HG03025 (cell line): ENCODE results near the gene VPS26C.
"Not testable (repeated sequence)": the region's sequence is repeated elsewhere in the genome, so short reads cannot be mapped to it uniquely, and the experiment has no call there.

Experiments
- ATAC-seq: cut with Tn5 transposase; IDR thresholded peaks from one replicate; pipeline ENCODE4 v1.9.1; 2021; ENCODE audit warnings: mild to moderate bottlenecking, moderate library complexity; ENCODE audit not compliant: unreplicated experiment, low FRiP score

The VPS26C gene

DNA sequence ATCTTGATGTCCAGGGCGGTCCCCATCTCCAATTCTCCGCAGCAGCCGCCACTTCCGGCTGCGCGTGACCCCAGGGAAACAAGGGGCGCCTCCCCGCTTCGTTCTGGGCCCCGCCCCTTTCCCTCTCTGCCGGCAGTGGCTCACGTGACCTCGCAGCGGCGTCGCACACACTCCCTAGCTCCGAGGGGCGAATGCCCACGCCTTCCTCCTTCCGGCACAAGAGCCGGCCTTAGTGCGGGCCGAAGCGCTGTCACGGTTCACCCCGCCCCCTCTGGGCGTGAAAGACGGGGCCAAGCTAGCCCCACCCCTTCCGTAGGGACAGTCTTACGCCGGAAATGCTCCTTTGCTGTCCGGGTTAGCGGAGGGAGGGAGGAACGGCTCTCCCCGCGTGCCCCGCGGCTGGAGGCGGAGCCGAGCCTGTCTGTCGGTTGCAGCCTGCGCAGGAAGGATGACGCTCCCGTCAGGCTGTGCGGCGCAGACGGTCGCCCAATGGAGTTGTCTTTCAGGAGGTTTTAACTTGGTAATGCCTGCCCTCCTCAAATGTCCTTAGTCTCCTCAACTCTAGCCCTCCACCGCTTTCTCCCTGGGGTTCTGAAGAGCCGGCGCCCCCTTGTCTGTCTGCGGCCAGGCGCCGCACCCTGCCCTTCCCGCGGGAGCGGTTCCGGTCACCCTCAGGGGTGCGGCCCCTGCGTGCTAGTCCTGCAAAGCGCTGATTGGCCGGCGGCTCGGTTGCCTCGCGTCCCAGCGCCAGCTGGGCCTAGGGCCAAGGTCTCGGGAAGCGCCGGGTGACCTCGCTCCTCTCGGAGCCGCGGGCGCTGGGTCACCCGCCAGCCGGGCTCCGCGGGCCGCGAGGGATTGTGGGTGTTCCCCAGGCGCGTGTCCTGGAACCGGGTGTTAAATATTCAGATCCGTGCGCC, at the start of gene VPS26C:
TSS of gene VPS26C (minus strand) at position 66 of the 917 bp plus-strand sequence. CDS start at position 26, 40 bp downstream.
- ATAC-seq = peak; percentile 93

DNA sequence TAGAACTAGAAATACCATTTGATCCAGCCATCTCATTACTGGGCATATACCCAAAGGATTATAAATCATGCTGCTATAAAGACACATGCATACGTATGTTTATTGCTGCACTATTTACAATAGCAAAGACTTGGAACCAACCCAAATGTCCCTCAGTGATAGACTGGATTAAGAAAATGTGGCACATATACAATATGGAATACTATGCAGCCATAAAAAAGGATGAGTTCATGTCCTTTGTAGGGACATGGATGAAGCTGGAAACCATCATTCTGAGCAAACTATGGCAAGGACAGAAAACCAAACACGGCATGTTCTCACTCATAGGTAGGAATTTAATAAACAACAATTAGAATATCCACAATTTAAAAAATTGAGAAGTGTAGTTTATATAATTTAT, 48.9 kb upstream of the VPS26C start:
- ATAC-seq = not testable (repeated sequence)

- no peak for ATAC-seq
These were observed 33.1 kb upstream of the VPS26C start for GRCh38 chr21:37300114-37300751.

GRCh38 chr21:37297364-37297763, 30.2 kb upstream of the VPS26C start:
- no peak for ATAC-seq

- ATAC-seq = no peak
These were observed 27.5 kb upstream of the VPS26C start for GRCh38 chr21:37294679-37295078.

GRCh38 chr21:37292941-37293340, 25.8 kb upstream of the VPS26C start:
- no peak for ATAC-seq

DNA sequence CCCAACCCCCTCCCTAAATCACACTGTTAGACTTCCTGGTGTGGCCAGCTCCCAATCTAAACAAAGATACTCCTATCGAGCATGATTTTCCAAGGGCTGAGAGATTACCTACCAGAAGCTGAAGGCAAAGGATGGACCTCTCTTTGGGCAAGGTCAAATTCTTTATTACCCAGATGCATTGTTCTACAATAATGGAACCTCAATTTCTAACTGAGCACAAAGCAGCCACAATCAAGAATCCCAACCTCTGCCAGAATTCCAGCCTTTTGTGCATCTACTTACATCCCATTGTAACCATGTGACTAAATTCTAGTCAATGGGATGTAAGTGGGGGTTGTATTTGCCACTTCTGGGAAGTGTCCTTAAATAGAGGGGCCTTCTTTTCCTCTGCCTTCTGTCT, 24.9 kb upstream of the VPS26C start:
- ATAC-seq = no peak

GRCh38 chr21:37283191-37283710, 16.1 kb upstream of the VPS26C start:
- ATAC-seq = not testable (repeated sequence)

DNA sequence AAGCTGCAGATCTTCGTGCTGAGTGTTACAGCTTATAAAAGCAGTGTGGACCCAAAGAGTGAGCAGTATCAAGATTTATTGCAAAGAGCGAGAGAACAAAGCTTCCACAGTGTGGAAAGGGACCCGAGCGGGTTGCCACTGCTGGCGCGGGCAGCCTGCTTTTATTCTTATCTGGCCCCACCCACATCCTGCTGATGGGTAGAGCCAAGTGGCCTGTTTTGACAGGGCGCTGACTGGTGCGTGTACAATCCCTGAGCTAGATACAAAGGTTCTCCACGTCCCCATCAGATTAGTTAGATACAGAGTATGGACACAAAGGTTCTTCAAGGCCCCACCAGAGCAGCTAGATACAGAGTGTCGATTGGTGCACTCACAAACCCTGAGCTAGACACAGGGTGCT, 15.5 kb upstream of the VPS26C start:
- ATAC-seq = not testable (repeated sequence)

- ATAC-seq = no peak
These were observed 14.9 kb upstream of the VPS26C start for GRCh38 chr21:37281993-37282392.

DNA sequence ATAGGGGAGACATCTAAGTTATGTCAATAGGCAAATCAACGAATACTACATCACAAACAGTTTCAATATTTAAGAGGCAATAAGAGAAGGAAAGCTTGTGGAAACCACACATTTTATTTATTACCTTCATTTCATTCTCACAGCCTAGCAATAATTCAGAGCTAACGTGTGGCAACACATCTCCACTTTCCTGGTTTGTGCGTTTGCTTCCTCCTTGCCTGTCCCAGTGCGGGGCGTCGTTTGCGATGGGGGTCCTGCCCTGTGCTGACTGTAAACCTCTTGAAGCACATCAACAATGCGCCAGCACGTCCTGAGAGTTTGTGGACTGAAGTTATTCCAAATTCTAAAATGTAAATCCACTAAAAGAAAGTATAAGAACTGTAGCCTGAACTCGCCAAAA, 14.4 kb upstream of the VPS26C start:
- ATAC-seq = no peak

GRCh38 chr21:37279271-37279670, 12.1 kb upstream of the VPS26C start:
- not testable (repeated sequence) for ATAC-seq

DNA sequence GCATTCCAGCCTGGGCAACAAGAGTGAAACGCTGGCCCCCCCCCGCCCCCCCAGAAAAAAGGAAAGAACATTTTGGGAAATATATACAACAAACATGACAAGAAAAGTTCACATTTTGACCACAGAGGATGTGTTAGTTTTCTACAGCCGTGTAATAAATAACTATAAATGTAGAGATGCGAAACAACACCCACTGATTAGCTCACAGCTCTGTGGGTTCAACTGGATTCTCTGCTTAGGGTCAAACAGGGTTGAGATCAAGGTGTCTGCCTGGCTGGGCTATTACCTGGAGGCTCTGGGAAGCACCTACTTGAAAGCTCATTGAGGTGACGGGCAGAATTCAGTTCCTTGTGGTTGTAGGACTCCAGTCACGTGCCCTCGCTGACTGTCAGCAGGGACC, 11.1 kb upstream of the VPS26C start:
- ATAC-seq = no peak

- no peak for ATAC-seq
These were observed 9.2 kb upstream of the VPS26C start for GRCh38 chr21:37276377-37276776.

GRCh38 chr21:37273911-37274690, 7.0 kb upstream of the VPS26C start:
- no peak for ATAC-seq

- ATAC-seq = no peak
These were observed 6.3 kb upstream of the VPS26C start for GRCh38 chr21:37273440-37273839.

GRCh38 chr21:37272897-37273296, 5.8 kb upstream of the VPS26C start:
- no peak for ATAC-seq

DNA sequence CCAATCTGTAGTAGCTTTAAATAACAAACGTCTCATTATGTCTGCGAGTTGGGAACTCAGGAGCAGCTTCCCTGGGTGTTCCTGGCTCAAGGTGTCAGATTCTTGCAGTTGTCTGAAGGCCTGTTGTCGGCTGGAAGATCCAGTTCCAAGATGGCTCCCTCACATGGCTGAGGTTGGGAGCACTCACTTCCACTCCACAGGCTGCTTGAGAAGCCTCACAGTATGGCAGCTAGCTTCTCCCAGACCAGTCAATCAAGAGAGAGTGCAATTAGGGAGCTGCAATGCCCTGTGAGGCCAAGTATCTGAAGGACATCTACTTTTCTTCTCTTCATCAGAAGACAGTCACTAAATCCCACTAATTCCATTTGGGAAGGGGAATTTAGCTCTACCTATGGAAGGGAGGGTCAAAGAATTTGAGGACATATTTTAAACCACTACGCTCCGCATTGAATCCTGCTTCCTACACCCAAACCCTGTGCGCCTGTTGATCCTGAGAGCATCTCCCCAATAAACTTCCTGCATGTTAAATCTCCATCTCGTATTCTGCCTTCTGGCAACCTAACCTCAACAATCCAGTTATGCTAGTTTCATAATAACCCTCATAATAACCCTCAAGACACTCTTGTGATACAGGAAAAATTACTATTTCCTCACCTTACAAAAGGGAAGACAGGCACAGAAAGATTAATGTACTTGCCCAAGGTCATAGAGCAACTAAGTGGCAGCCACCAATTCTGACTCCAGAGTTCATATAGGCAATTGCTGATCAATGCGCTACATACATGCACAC, 3.6 kb upstream of the VPS26C start:
- ATAC-seq = no peak

DNA sequence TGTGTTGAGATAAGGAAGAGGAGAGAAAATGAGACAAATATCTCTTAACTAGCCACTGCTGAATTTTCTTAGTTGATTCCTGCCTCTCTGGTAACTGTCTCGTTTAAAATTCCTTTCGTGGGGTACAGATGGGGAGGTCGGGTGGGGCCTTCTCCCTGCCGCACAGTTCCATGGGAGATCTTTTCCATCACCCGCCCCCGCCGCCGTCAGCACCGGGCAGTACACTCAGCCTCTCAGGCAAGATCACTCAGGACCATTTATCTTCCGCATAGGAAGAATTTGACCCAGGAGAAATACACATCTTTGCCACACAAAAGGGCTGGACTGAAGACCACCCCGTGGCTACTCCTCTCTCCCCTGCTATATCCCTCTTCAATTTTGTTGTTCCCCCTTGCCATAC, 2.3 kb upstream of the VPS26C start:
- no peak for ATAC-seq

- ATAC-seq = no peak
These were observed 1.0 kb upstream of the VPS26C start for GRCh38 chr21:37268186-37268503.
